Ovary (tissue), 9 donors: ENCODE measurements around the gene C8A. TPM values are rescaled to one million over a fixed set of nuclear protein-coding genes. Genes with fewer than 3 reads are reported as not detected.

ENCODE experiments used
- DNase-seq, 5 donors: peaks; one replicate each; pipeline ENCODE4 v3.0.0-alpha.2; 2019 to 2020
- H3K27ac ChIP-seq, 2 donors: fragments of 200-600 bp; one replicate each; pipeline versions ENCODE4 v1.5.1 to v1.8.0; 2019 to 2022
- H3K27me3 ChIP-seq: fragments of 200-600 bp; one replicate; pipeline ENCODE4 v1.8.0; 2022
- H3K36me3 ChIP-seq: fragments of 200-600 bp; sonication (generic); one replicate; pipeline ENCODE4 v1.5.1; 2019
- H3K4me1 ChIP-seq: one replicate; pipeline ENCODE4 v1.8.1; 2013; ENCODE audit warnings: mild to moderate bottlenecking, moderate library complexity; ENCODE audit not compliant: insufficient read depth
- H3K4me3 ChIP-seq: fragments of 200-600 bp; sonication (generic); one replicate; pipeline ENCODE4 v1.5.1; 2017
- H3K9me3 ChIP-seq, 2 donors: fragments of 200-600 bp in 1 of 2; sonication (generic) in 1 of 2; one replicate each; pipeline versions ENCODE4 v1.5.1 to v1.8.1; 2013 to 2019; ENCODE audit warnings: mild to moderate bottlenecking in 1 of 2, moderate library complexity in 1 of 2
- CTCF ChIP-seq, 3 donors: fragments of 450-650 bp in 2 of 3; fragments of 200-600 bp in 1 of 3; IDR thresholded peaks; one replicate each; pipeline versions ENCODE4 v1.5.1 to v1.8.0; 2016 to 2022; ENCODE audit warnings: antibody characterized with exemption in 3 of 3, mild to moderate bottlenecking in 1 of 3
- EP300 ChIP-seq: sonication (generic); formaldehyde crosslinking; IDR thresholded peaks from one replicate; pipeline ENCODE4 v1.6.1; 2017; ENCODE audit warnings: antibody characterized with exemption
- POLR2A ChIP-seq: fragments of 450-650 bp; IDR thresholded peaks from one replicate; pipeline ENCODE4 v1.6.1; 2017; ENCODE audit warnings: antibody characterized with exemption, mild to moderate bottlenecking, moderate library complexity
- WGBS, 3 donors: extraction: QIAGEN DNeasy Blood & Tissue Kit in 1 of 3; methylation state at CpG; one replicate each; pipeline versions ENCODE4 v1.1.5 to v1.1.7; 2013 to 2017; 5-methylcytosine and 5-hydroxymethylcytosine counted together
- intact Hi-C, 4 donors: fragments of 100-400 bp; cut with DNase I; formaldehyde crosslinking; loops; one replicate each; pipeline versions ENCODE4 v1.11.0 to v1.15.1; 2022 to 2023
- polyA plus RNA-seq, 2 donors: library from polyadenylated mRNA; stranded (reverse); fragments of 200-250 nt in 1 of 2; fragments of 350-450 nt in 1 of 2; fragmentation: Illumina TruSeq in 1 of 2; extraction: RNeasy Lipid Tissue Mini Kit (QIAGEN cat#74804) in 1 of 2; gene quantifications; one replicate each; pipeline ENCODE4 v1.2.3, GENCODE V29; 2013 to 2014
- total RNA-seq, 7 donors: library from RNA; depleted of rRNA in 2 of 7; stranded (reverse); fragments of >200 nt in 2 of 7; fragmentation: NEBNext Ultra II Directional in 3 of 7; extraction: Animal tissue kit (Norgen Biotek cat#: 25700) in 3 of 7; gene quantifications; one replicate each; pipeline versions ENCODE4 v1.1.0 to v1.2.4, GENCODE V29; 2016 to 2023
- donor health status: DM: no; HTN: no; CAD: no; lungs with moderate emphysema.
- donor health status: DM: no; HTN: no; CAD: no.
- donor health status: Bipolar disorder and iron deficiency.
- donor health status: DM: yes; HTN: yes; CAD: no.
- donor health status: DM: no; HTN: no; CAD: no.
- donor health status: DM: yes; HTN: yes; CAD: no.

The C8A gene
- total and polyA plus RNA-seq, 9 donors = 0.08 TPM; not detected in 8

DNA sequence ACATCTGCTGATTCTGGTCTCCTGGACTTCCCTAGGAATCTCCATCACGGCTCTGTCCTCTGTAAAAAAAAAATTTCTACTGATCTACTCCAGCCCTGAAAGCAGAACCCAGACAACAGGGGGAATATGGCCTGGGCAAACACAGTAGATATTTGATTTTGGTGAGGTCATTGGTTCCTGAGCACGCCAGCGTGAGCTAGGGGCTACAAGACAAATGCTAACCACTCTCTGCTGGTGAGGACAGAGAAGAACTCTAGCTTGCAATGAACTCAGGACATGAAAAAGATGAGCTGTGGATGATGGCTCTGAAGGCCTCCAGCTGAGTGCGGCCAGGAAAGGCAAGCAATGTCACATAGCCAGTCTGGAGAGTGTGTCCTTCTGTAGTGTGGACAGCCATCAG is 18.2 kb upstream of the C8A start:
- H3K4me1 ChIP-seq = no peaks in the 10 kb centered on the region
- no peaks in the 10 kb centered on the region for H3K9me3 ChIP-seq
- TF ChIP-seq EP300 (no peak), POLR2A (no peak), CTCF (IDR thresholded peaks at IDR 0.05) (no peak)
- no peak overlapping the region for H3K27ac ChIP-seq
- H3K4me3 ChIP-seq = no peak overlapping the region
- intact Hi-C loops = loop anchor here in 1 of 4 donors (10.0 kb wide), 1 partner anchor 1218 kb away; no protein-coding TSS in a partner anchor
- WGBS, 3 donors = 83 to 91% (median 88%) methylated on average over 4 of the region's 4 CpGs
- no peaks in the 10 kb centered on the region for H3K36me3 ChIP-seq
- no peaks in the 10 kb centered on the region for H3K27me3 ChIP-seq
- no peak for DNase-seq

GRCh38 chr1:56837244-56837939 is 17.2 kb upstream of the C8A start:
- DNase-seq = no peak
- intact Hi-C loops = loop anchor here in 1 of 4 donors (10.0 kb wide), 1 partner anchor 1217 kb away; no protein-coding TSS in a partner anchor
- Histone ChIP-seq H3K27ac (no peak overlapping the region), H3K4me1 (no peaks in the 10 kb centered on the region), H3K27me3 (no peaks in the 10 kb centered on the region), H3K9me3 (no peaks in the 10 kb centered on the region), H3K36me3 (no peaks in the 10 kb centered on the region), H3K4me3 (no peak overlapping the region)
- 55 to 57% (median 55%) methylated on average over 9 of the region's 9 CpGs for WGBS, 3 donors
- TF ChIP-seq POLR2A (no peak), EP300 (no peak), CTCF (IDR thresholded peaks at IDR 0.05) (no peak)

DNA sequence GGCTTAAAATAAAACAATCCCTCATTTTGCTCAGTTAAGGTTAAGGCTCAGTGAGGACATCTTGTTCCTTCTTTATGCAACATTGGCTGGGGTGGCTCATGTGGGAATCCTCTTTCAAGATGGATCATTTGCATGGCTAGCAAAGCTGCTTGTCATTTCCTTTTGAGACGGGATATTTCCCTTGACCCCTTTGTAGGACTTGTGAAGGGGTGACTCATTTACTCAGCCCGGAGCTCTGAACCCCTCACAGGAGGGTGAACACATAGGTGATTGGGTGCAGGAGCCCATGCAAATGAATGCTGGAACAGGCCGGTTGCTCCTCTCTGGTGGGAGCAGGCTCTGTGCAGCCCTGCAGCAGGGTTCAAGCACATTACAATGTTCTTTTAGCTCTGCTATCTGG is 15.8 kb upstream of the C8A start:
- no peak for DNase-seq
- Histone ChIP-seq H3K27me3 (no peaks in the 10 kb centered on the region), H3K4me1 (no peaks in the 10 kb centered on the region), H3K9me3 (no peaks in the 10 kb centered on the region), H3K4me3 (no peak overlapping the region), H3K36me3 (no peaks in the 10 kb centered on the region), H3K27ac (no peak overlapping the region)
- intact Hi-C loops = loop anchor here in 1 of 4 donors (10.0 kb wide), 1 partner anchor 1216 kb away; no protein-coding TSS in a partner anchor
- WGBS, 3 donors = 60 to 82% (median 64%) methylated on average over 3 of the region's 3 CpGs
- TF ChIP-seq POLR2A = no peak
- TF ChIP-seq CTCF (IDR thresholded peaks at IDR 0.05) = no peak
- no peak for TF ChIP-seq EP300

- no peak overlapping the region for H3K27ac ChIP-seq
- WGBS, 3 donors = 78 to 86% (median 80%) methylated on average over 3 of the region's 3 CpGs
- no peaks in the 10 kb centered on the region for H3K36me3 ChIP-seq
- intact Hi-C loops = no loop called here
- no peaks in the 10 kb centered on the region for H3K9me3 ChIP-seq
- H3K27me3 ChIP-seq = no peaks in the 10 kb centered on the region
- H3K4me1 ChIP-seq = no peaks in the 10 kb centered on the region
- DNase-seq = no peak
- H3K4me3 ChIP-seq = no peak overlapping the region
- TF ChIP-seq EP300 = no peak
- TF ChIP-seq CTCF (IDR thresholded peaks at IDR 0.05) = no peak
- no peak for TF ChIP-seq POLR2A
Measured at GRCh38 chr1:56843544-56843943, 11.1 kb upstream of the C8A start.
